GM18507 (cell line): ENCODE measurements around the gene NFKBIB.

Experiments used
- DNase-seq: peaks from one replicate; pipeline ENCODE4 v3.0.0; 2011; ENCODE audit warnings: low read depth; ENCODE audit not compliant: insufficient read length; ENCODE audit errors: extremely low spot score
- FAIRE-seq: peaks from 2 replicates; lab custom pipeline; 2011; peaks lifted over from hg19 to GRCh38; lab: Jason Lieb, UNC

The NFKBIB gene

GRCh38 chr19:38900202-38900629 lies 447 bp downstream of the NFKBIB start:
- no peak for FAIRE-seq
- no peak for DNase-seq

GRCh38 chr19:38900743-38901190 lies 998 bp downstream of the NFKBIB start:
- FAIRE-seq, result no peak
- DNase-seq, result no peak

DNA sequence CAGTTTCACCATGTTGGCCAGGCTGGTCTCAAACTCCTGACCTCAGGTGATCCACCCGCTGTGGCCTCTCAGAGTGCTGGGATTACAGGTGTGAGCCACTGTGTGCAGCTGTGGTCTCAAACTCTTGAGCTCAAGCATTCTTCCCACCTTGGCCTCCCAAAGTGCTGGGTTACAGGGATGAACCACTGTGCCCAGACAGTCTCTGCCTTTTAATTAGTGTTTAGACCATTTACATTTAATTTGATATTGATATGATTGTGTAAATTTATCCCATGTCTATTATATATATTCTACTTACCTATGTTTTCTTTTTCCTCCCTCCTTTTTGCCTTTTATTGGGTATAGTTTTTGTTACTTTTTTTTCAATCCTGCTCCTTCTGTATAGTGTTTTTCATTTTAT lies 1.9 kb downstream of the NFKBIB start:
- FAIRE-seq (no peak), DNase-seq (no peak)

GRCh38 chr19:38904581-38905539 lies 5.1 kb downstream of the NFKBIB start:
- FAIRE-seq (no peak), DNase-seq (no peak)

- no peak for DNase-seq
- no peak for FAIRE-seq
Measured at GRCh38 chr19:38905620-38906019, 5.9 kb downstream of the NFKBIB start.

DNA sequence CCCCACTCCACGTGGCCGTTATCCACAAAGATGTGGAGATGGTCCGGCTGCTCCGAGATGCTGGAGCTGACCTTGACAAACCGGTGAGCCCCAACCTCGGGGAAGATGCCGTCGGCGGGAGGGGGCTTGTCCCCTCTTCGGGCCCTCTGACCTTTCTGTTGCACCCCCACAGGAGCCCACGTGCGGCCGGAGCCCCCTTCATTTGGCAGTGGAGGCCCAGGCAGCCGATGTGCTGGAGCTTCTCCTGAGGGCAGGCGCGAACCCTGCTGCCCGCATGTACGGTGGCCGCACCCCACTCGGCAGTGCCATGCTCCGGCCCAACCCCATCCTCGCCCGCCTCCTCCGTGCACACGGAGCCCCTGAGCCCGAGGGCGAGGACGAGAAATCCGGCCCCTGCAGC lies 7.5 kb downstream of the NFKBIB start:
- DNase-seq, result no peak
- no peak for FAIRE-seq

- FAIRE-seq (no peak), DNase-seq (no peak)
Measured at GRCh38 chr19:38907670-38908069, 7.9 kb downstream of the NFKBIB start.

- no peak for FAIRE-seq
Measured at GRCh38 chr19:38908911-38909310, 9.1 kb downstream of the NFKBIB start.

DNA sequence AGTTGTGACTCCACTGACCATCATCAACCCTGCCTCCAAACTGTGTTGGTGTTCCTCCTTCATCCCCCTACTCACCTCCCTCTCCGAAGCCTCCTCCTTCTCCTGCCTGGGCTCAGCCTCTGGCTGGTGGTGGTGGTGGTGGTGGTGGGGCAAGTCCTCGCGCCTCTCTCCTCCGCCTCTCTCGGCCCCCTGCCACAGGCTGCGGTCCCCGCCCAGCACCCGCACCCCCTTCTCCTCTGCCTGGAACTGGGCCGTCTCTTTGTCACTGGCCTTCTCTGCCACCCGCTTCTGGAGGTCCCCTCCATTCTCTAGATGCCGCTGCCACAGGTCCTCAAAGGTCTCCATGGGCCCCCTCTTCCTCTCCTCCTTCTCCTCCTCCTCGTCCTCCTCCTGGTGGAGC lies 10.7 kb downstream of the NFKBIB start:
- FAIRE-seq (no peak), DNase-seq (no peak)

More at GRCh38 chr19:38908911-38909310, 9.1 kb downstream of the NFKBIB start:
- DNase-seq, result no peak

- FAIRE-seq, result no peak
- DNase-seq, result no peak
Measured at GRCh38 chr19:38911388-38912001, 11.7 kb downstream of the NFKBIB start.

DNA sequence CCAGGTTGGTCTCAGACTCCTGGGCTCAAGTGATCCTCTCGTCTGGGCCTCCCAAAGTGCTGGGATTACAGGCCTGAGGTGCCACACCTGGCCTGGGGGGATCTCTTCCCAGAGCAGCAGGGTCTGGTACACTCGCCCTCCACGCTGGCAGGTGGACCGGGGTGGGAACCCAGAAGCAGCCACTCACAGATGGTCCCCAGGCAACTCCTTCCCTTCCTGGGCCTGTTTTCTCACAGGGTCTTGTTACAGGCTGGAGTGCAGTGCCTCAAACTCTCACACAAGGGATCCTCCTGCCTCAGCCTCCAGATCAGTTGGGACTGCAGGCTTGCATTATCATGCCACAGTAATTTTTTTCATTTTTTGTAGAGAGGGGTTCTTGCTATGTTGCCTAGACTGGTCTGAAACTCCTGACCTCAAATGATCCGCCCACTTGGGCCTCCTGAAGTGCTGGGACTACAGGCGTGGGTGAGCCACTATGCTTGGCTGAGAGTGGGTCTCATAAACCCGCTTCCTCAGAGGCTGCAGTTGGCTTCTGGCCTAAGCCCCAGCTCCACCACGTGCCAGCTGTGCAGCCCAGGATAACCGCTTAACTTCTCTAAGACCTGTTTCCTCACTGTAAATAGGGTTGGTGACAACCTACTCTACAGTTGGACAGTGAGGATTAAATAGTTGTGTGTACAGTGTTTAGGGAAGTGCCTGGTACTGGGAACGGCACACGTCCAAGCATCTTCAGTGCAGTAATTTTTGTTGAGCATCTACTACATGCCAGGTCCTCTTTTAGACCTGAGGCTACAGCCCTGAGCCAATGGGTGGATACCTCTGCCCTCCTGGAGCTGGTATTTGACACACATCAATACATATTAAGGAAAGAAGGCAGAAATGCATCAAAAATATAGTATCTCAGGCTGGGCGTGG lies 13.1 kb downstream of the NFKBIB start:
- FAIRE-seq (no peak), DNase-seq (no peak)

GRCh38 chr19:38913958-38914357 lies 14.2 kb downstream of the NFKBIB start:
- FAIRE-seq (no peak), DNase-seq (no peak)

GRCh38 chr19:38915329-38916321 lies 15.9 kb downstream of the NFKBIB start:
- DNase-seq, result no peak
- no peak for FAIRE-seq

- DNase-seq (no peak), FAIRE-seq (no peak)
Measured at GRCh38 chr19:38917516-38917915, 17.7 kb downstream of the NFKBIB start.

- no peak for DNase-seq
- no peak for FAIRE-seq
Measured at GRCh38 chr19:38917921-38918491, 18.2 kb downstream of the NFKBIB start.

DNA sequence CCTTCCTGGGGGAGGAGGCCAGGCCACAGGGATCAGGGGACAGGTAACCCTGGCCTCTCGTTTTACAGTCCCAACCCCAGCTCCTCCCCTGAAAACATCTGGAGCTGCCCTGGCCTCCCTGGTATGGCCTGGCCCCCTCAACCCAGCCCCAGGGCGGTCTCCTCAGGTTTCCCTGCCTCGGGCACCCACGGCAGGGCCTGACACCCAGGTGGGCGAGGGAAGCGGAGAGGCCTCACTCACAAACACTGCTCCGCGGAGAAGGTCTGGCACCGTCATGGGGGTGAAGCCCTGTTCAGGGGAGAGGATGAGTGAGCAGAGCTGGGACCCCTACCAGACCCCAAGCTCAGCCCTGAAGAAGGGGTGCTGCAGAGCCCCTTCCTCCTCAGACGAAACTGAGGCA lies 18.8 kb downstream of the NFKBIB start:
- no peak for FAIRE-seq
- DNase-seq, result no peak

GRCh38 chr19:38919837-38920601 lies 20.2 kb downstream of the NFKBIB start:
- FAIRE-seq (no peak), DNase-seq (no peak)
